HEK293 (cell line): Measurements from ENCODE around the gene MYRFL.

Experiments
- SETDB1 ChIP-seq: IDR thresholded peaks from one replicate; pipeline ENCODE4 v1.6.1; 2017; ENCODE audit warnings: mild to moderate bottlenecking, low read length, moderate library complexity, mixed read lengths; ENCODE audit not compliant: insufficient read length
- ZNF10 ChIP-seq: fragments of 450-650 bp; formaldehyde crosslinking; IDR thresholded peaks from 2 replicates; pipeline ENCODE4 v1.5.1; 2017; ENCODE audit warnings: missing biosample characterization, missing genetic modification characterization
- TF ChIP-seq, protein P1 (sequence below): fragments of 450-650 bp; formaldehyde crosslinking; IDR thresholded peaks from 2 replicates; pipeline ENCODE4 v1.5.1; 2016; ENCODE audit warnings: missing biosample characterization, missing genetic modification characterization
- TF ChIP-seq, protein P2 (sequence below): fragments of 450-650 bp; formaldehyde crosslinking; IDR thresholded peaks from 2 replicates; pipeline ENCODE4 v1.5.1; 2016; ENCODE audit warnings: missing biosample characterization, missing genetic modification characterization

DNA sequence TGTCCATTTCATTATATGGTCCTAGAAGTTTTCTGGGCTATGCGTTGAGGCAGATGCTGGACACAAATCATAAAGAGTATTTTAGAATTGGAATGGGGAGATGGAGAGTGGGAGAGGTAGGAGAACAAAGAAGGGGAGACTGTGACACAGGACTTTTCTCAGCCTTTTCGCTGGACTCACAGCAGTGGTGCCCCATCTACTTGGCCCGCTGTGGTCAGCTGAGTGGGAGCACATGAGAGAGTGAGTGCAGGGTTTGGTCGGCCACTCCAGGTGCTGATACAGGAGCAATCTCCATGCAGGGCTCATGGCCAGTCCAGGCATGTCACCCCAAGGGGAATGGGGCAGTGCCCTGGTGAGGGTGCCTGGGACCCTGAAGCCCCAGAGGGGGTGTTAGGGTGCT lies 109.0 kb downstream of the MYRFL start:
- TF ChIP-seq SETDB1 (no peak), ZNF10 (no peak)
- TF ChIP-seq, protein P1, sequence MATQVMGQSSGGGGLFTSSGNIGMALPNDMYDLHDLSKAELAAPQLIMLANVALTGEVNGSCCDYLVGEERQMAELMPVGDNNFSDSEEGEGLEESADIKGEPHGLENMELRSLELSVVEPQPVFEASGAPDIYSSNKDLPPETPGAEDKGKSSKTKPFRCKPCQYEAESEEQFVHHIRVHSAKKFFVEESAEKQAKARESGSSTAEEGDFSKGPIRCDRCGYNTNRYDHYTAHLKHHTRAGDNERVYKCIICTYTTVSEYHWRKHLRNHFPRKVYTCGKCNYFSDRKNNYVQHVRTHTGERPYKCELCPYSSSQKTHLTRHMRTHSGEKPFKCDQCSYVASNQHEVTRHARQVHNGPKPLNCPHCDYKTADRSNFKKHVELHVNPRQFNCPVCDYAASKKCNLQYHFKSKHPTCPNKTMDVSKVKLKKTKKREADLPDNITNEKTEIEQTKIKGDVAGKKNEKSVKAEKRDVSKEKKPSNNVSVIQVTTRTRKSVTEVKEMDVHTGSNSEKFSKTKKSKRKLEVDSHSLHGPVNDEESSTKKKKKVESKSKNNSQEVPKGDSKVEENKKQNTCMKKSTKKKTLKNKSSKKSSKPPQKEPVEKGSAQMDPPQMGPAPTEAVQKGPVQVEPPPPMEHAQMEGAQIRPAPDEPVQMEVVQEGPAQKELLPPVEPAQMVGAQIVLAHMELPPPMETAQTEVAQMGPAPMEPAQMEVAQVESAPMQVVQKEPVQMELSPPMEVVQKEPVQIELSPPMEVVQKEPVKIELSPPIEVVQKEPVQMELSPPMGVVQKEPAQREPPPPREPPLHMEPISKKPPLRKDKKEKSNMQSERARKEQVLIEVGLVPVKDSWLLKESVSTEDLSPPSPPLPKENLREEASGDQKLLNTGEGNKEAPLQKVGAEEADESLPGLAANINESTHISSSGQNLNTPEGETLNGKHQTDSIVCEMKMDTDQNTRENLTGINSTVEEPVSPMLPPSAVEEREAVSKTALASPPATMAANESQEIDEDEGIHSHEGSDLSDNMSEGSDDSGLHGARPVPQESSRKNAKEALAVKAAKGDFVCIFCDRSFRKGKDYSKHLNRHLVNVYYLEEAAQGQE (tag by site-specific recombination) = no peak
- TF ChIP-seq, protein P2, sequence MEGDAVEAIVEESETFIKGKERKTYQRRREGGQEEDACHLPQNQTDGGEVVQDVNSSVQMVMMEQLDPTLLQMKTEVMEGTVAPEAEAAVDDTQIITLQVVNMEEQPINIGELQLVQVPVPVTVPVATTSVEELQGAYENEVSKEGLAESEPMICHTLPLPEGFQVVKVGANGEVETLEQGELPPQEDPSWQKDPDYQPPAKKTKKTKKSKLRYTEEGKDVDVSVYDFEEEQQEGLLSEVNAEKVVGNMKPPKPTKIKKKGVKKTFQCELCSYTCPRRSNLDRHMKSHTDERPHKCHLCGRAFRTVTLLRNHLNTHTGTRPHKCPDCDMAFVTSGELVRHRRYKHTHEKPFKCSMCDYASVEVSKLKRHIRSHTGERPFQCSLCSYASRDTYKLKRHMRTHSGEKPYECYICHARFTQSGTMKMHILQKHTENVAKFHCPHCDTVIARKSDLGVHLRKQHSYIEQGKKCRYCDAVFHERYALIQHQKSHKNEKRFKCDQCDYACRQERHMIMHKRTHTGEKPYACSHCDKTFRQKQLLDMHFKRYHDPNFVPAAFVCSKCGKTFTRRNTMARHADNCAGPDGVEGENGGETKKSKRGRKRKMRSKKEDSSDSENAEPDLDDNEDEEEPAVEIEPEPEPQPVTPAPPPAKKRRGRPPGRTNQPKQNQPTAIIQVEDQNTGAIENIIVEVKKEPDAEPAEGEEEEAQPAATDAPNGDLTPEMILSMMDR = no peak
